ENCODE results near the gene CIT. TPM values are rescaled to one million over a fixed set of nuclear protein-coding genes. Genes with fewer than 3 reads are reported as not detected.

CIT gene
- total and polyA plus RNA-seq, 10 of the 15 experiments (the other 5 are each of a cell fraction or from before 2014, with no cell fraction given): 1.0 to 38.2 (median 14.9) TPM

- ATAC-seq (no peak), FAIRE-seq (no peak), DNase-seq (ENCODE audit: low read depth, low spot score) (no peak)
- intact Hi-C loops (cut with micrococcal nuclease; ENCODE audit: unreplicated experiment) (no loop called here), in situ Hi-C loops (cut with MboI) (no loop called here)
- Histone ChIP-seq H3K4me3 (no peak overlapping the region), H3K36me3 (ENCODE audit: control insufficient read depth in 2 of 2, insufficient read depth in 2 of 2, low read length in 1 of 2) (peaks cover 5% of the 10 kb centered on the region in 2 experiments; a peak in 3 of 4 replicates), H3K27me3 (replicated peaks in 1 of 2; ENCODE audit: control insufficient read depth in 2 of 2, insufficient read depth in 2 of 2, low read length in 1 of 2) (no peaks in the 10 kb centered on the region), H3K9ac (ENCODE audit: control insufficient read depth, insufficient read depth, low read length) (no peak overlapping the region), H2AFZ (ENCODE audit: control insufficient read depth, low read depth, low read length) (no peak overlapping the region), H3K79me2 (ENCODE audit: control insufficient read depth, insufficient read depth, low read length) (no peaks in the 10 kb centered on the region), H3K4me2 (ENCODE audit: control insufficient read depth, insufficient read depth) (no peak overlapping the region), H3K27ac (ENCODE audit: control insufficient read depth, insufficient read depth) (no peak overlapping the region), H4K20me1 (ENCODE audit: control insufficient read depth, insufficient read depth) (no peaks in the 10 kb centered on the region), H3K9me3 (replicated peaks; ENCODE audit: control insufficient read depth, insufficient read depth, low read length) (no peaks in the 10 kb centered on the region), H3K4me1 (ENCODE audit: control insufficient read depth, insufficient read depth, low read length) (no peaks in the 10 kb centered on the region)
- ChIA-PET RAD21 (ENCODE audit: unreplicated experiment) (no interaction called here), CTCF (no interaction called here), SMC1A (ENCODE audit: uncharacterized antibody, unreplicated experiment) (interaction anchor here (1.4 kb wide), 1 partner anchor 15 kb away, joined by 7 read pairs; no protein-coding TSS in a partner anchor), POLR2A (no interaction called here)
- 98% methylated on average over 4 of the region's 4 CpGs for WGBS (ENCODE audit: insufficient coverage, insufficient replicate concordance, low lambda C conversion rate, missing lambda C conversion rate)
- TF ChIP-seq, protein P1, sequence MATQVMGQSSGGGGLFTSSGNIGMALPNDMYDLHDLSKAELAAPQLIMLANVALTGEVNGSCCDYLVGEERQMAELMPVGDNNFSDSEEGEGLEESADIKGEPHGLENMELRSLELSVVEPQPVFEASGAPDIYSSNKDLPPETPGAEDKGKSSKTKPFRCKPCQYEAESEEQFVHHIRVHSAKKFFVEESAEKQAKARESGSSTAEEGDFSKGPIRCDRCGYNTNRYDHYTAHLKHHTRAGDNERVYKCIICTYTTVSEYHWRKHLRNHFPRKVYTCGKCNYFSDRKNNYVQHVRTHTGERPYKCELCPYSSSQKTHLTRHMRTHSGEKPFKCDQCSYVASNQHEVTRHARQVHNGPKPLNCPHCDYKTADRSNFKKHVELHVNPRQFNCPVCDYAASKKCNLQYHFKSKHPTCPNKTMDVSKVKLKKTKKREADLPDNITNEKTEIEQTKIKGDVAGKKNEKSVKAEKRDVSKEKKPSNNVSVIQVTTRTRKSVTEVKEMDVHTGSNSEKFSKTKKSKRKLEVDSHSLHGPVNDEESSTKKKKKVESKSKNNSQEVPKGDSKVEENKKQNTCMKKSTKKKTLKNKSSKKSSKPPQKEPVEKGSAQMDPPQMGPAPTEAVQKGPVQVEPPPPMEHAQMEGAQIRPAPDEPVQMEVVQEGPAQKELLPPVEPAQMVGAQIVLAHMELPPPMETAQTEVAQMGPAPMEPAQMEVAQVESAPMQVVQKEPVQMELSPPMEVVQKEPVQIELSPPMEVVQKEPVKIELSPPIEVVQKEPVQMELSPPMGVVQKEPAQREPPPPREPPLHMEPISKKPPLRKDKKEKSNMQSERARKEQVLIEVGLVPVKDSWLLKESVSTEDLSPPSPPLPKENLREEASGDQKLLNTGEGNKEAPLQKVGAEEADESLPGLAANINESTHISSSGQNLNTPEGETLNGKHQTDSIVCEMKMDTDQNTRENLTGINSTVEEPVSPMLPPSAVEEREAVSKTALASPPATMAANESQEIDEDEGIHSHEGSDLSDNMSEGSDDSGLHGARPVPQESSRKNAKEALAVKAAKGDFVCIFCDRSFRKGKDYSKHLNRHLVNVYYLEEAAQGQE (IDR thresholded peaks at IDR 0.05; ENCODE audit: low read depth, low read length): no peak
- TF ChIP-seq SIN3A (IDR thresholded peaks at IDR 0.05; ENCODE audit: low read depth, low read length) (no peak), JUNB (IDR thresholded peaks at IDR 0.05) (no peak), NFYA (IDR thresholded peaks at IDR 0.05; ENCODE audit: borderline replicate concordance, low read depth, low read length) (no peak), STAT1 (conservative IDR thresholded peaks at IDR 0.05) (no peak), DPF2 (IDR thresholded peaks at IDR 0.05) (no peak), MXI1 (IDR thresholded peaks at IDR 0.05; ENCODE audit: low read depth, low read length) (no peak)
- TF ChIP-seq, protein P2, sequence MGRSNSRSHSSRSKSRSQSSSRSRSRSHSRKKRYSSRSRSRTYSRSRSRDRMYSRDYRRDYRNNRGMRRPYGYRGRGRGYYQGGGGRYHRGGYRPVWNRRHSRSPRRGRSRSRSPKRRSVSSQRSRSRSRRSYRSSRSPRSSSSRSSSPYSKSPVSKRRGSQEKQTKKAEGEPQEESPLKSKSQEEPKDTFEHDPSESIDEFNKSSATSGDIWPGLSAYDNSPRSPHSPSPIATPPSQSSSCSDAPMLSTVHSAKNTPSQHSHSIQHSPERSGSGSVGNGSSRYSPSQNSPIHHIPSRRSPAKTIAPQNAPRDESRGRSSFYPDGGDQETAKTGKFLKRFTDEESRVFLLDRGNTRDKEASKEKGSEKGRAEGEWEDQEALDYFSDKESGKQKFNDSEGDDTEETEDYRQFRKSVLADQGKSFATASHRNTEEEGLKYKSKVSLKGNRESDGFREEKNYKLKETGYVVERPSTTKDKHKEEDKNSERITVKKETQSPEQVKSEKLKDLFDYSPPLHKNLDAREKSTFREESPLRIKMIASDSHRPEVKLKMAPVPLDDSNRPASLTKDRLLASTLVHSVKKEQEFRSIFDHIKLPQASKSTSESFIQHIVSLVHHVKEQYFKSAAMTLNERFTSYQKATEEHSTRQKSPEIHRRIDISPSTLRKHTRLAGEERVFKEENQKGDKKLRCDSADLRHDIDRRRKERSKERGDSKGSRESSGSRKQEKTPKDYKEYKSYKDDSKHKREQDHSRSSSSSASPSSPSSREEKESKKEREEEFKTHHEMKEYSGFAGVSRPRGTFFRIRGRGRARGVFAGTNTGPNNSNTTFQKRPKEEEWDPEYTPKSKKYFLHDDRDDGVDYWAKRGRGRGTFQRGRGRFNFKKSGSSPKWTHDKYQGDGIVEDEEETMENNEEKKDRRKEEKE (IDR thresholded peaks at IDR 0.05): no peak
- no TSS peak for BruUV-seq (replicated peaks)
Observed at GRCh38 chr12:119797090-119797489, 80.0 kb downstream of the CIT start.
